Stimulated activated CD8-positive, alpha-beta memory T cell treated with anti-CD3 and anti-CD28 coated beads, Interleukin-12 subunit alpha, Interleukin-12 subunit beta, amount 100 ng/mL, for 24 hours (primary cell): ENCODE results near the gene MYB.

Experiments
- DNase-seq: peaks from one replicate; pipeline ENCODE4 v3.0.0-alpha.2; 2020; ENCODE audit errors: extremely low read depth

MYB gene

DNA sequence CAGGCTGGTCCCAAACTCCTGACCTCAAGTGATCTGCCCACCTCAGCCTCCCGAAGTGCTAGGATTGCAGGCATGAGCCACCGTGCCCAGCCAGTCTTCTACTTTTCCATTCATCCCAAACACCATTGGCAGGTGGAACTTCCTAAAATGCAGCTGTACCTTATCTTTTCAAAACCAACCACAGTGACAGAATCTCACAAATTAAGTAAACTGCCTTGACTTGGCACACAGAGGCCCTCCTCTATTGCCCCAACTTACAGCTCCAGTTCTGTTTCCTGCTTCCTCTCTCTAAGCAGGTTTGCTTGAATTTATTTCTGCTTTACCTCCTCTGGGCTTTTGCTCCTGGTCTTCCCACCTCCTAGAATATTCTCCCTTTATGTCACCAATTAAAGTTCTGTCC is 7.6 kb downstream of the MYB start:
- DNase-seq = no peak

GRCh38 chr6:135189344-135189743 is 8.2 kb downstream of the MYB start:
- DNase-seq = no peak

DNA sequence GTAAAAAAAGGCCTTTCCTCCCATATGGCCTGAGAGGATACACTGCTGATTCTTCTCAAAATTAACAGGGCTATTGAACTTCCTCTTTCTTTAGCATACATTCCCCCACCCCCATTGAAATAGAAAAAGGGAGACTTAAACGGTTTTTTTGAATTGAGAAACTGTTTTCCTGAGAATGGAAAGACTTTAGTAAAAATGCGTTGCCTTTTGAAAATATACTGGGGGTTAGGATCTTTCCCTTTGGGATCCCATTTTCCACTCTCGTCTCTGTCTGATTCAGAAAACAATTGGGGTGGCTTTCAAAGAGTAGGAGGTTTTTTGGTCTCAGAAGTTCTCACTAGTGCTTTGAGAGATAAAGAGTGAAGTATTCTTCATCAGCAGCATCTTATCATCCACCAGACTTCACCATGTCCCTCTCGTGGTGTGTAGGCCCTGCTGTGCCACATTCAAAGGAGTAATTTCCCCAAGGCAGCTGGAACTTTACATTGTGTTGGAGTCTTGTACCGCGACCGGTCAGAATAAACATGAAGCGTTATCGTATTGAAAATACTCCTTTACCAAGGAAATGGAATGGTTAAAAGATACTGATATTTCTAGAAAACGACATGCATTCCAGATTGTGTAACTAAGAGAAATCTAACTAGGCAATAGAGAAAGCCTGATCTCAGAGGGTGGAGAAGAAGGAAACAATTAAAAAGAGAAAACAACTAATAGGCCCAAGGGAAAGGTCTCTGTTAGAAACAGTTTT is 10.6 kb downstream of the MYB start:
- no peak for DNase-seq

- no peak for DNase-seq
Observed at GRCh38 chr6:135192256-135193174, 11.4 kb downstream of the MYB start.

GRCh38 chr6:135193221-135193620 is 12.1 kb downstream of the MYB start:
- no peak for DNase-seq

DNA sequence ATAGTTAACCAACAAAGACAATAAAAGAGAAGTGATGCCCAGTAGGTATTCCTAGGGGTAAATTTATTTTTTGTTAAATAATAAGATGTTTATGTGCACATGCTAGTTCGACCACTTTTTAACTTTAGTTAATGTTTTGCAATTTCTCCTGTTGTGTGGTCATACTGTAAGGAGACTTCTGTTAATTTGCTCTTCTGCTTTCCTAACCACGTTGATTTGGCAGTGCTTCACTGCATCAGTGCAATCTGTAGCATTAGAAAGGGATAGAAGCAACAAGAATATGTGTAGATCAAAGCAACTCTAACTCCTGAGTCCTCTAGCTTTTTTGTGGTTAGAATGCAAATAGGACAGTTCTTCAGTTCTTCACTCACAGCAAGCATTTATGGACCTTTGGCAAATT is 13.9 kb downstream of the MYB start:
- no peak for DNase-seq

DNA sequence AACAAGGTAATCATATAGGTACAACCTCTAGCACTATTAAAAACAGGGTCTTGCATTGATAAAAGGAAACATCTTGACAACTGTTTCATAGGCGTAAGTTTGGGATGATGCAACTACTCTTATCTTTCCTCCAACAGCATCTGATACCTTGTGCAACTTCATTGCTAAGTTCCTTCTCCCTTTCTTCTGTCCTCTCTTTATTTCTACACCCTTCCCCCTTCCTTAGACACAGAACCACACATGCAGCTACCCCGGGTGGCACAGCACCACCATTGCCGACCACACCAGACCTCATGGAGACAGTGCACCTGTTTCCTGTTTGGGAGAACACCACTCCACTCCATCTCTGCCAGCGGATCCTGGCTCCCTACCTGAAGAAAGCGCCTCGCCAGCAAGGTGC is 14.4 kb downstream of the MYB start:
- DNase-seq = no peak

DNA sequence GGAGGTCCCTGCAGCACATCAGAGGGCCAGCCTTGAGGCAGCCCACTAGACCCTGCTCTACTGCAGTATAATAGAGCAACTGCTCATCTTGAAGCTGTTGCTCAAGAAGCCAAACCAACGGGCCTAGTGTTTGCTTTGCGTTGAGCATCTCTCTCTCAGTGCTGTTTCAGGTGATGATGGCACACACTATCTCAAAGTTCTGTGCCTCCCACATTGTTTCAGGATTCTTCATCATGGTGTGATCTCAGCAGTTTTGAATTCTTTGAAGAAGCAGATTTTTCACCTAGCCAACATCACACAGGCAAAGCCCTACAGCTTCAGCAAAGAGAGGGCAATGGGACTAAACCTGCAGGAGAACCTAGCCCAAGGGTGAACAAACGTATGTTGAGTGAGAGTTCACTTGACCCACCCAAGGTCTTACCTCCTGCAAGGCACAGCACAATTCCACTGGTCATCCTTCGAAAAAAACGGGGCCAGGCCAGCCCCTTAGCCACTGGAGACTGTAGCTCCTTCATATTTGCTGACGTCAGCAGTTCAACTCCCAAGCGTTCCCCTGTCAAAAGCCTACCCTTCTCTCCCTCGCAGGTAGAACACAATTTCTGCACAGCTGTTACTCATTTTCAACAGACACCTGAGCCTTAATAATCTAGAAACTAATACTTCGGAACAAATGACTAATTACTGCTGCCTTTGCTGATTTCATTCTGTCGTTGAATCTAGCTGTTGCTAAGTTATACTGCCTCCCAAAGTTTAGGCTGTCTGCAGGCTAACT is 15.8 kb downstream of the MYB start:
- no peak for DNase-seq

DNA sequence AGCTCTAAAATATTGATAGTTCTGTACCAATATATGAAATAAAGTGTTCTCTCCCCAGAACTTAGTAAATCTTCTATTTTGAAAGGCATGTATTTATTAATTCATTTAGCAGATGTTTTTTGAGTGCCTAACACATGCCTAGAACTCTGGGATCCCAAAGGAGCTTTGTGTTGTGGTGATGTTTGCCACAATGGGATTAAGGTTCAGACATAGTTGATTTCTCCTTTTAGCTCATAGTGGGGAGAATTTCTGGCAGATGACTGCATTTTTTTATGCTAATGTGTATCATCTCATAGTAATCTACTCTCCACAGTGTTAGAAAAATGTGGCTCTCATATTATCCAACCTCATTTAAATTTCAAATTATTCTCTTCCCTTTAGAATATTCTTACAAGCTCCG is 21.7 kb downstream of the MYB start:
- DNase-seq = no peak

DNA sequence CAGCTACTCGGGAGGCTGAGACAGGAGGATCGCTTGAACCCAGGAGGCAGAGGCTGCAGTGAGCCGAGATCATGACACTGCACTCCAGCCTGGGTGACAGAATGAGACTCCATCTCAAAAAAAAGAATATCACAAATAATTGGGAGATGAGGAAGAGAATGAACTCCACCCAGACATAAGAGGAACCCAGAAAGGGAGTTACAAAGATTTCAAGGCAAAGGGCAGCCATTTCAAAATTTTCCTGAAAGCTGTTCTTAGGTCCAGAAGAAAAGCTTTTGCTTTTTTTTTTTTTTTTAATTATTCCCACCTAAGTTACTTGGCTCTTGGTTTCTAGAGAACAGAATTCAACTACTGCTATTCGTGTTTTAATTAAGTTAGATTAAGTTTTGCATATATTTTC is 23.8 kb downstream of the MYB start:
- no peak for DNase-seq

GRCh38 chr6:135209803-135210202 is 28.7 kb downstream of the MYB start:
- DNase-seq = no peak

GRCh38 chr6:135210632-135211305 is 29.7 kb downstream of the MYB start:
- DNase-seq = no peak

DNA sequence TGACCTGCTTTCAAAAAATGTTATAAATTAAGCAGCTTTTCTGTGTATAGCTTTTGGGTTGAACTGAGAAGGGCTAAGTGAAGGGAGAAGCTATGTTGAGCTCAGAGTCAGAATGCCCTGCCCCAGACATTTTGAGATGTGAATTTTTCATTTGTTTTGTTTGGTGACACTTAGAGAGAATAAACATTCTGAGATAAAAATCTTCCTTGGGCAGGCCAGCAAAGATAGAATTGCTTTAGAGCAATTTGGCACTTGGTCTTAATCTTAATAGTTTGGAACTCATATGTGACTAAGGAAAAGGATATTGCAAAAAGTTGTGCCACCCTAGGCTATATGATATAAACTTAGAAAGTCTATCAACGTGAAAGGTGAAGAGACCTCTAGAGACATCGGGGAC is 30.2 kb downstream of the MYB start:
- no peak for DNase-seq

GRCh38 chr6:135212020-135212806 is 31.1 kb downstream of the MYB start:
- no peak for DNase-seq

- no peak for DNase-seq
Observed at GRCh38 chr6:135212935-135213334, 31.8 kb downstream of the MYB start.

DNA sequence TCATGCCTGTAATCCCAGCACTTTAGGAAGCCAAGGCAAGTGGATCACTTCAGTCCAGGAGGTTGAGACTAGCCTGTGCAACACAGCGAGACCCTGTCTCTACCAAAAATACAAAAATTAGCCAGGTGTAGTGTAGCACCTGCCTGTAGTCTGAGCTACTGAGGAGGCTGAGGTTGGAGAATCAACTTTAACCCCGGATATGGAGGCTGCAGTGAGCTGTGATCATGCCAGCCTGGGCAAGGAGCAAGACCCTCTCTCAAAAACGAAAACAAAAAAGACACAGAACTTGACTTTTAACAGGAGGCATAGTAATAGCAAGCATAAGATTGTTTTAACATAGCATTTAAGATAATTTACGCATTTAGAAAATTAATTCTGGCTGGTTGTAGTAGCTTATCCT is 32.5 kb downstream of the MYB start:
- no peak for DNase-seq

- no peak for DNase-seq
Observed at GRCh38 chr6:135215160-135215559, 34.1 kb downstream of the MYB start.

GRCh38 chr6:135215563-135215962 is 34.5 kb downstream of the MYB start:
- DNase-seq = no peak

DNA sequence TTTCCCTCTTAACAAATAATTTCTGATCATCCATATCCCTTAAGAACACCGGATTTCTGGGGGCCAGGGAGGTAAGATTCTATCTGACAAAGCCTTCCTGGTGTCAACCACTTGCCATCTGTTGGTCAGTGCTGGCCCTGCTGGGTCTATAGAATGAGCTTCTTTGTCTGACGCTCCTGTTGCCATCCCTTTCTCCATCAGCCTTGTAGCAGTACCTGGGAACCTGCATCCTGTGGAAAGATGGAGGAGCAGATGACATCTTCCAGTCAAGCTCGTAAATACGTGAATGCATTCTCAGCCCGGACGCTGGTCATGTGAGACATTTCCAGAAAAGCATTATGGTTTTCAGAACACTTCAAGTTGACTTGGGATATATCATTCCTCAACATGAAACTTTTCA is 36.6 kb downstream of the MYB start:
- no peak for DNase-seq

DNA sequence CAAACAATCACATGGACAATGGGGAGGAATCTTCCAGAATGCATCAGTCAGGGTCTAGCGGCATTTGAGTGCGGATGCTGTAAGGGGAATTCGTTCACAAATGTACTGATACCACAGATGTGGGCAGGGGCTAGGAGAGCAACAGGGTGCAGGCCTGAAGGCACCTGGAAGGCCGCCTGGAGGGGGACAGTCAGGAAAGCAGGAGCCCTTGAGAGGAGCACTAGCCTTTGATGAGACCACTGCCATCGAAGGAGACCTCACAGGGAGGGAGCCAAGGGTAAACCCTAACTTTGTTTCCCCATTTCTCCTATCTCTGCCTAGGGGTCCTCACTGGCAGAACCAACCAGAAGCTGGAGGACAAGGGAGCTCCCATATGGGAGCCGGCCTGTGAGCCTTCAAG is 38.2 kb downstream of the MYB start:
- DNase-seq = no peak

- DNase-seq = no peak
Observed at GRCh38 chr6:135221042-135221441, 39.9 kb downstream of the MYB start.
